HCT116 (cell line): ENCODE measurements around the gene ABCA8.

Source experiments
- ATF3 ChIP-seq: IDR thresholded peaks from 2 replicates; pipeline ENCODE4 v1.6.1; 2012
- CBX3 ChIP-seq: IDR thresholded peaks from 2 replicates; pipeline ENCODE4 v1.6.1; 2012; ENCODE audit warnings: low read depth
- CTCF ChIP-seq, 3 experiments: fragments of 200-600 bp in 1 of 3; sonication (generic) in 1 of 3; IDR thresholded peaks in 2 of 3; conservative IDR thresholded peaks in 1 of 3; 2 replicates each; pipeline ENCODE4 v1.5.1; 2012 to 2017; ENCODE audit warnings: low read depth in 2 of 3, low read length in 2 of 3, antibody characterized with exemption in 1 of 3, borderline replicate concordance in 1 of 3, control low read depth in 1 of 3, mild to moderate bottlenecking in 1 of 3, mixed read lengths in 1 of 3, mixed run types in 1 of 3, moderate library complexity in 1 of 3; ENCODE audit not compliant: insufficient read depth in 1 of 3
- EZH2 ChIP-seq: fragments of 200-600 bp; sonication (generic); IDR thresholded peaks from 2 replicates; pipeline ENCODE4 v1.6.1; 2017; ENCODE audit warnings: antibody characterized with exemption, mixed run types
- EZH2phosphoT487 ChIP-seq: fragments of 200-600 bp; IDR thresholded peaks from 2 replicates; pipeline ENCODE4 v1.6.1; 2018; ENCODE audit warnings: antibody characterized with exemption, borderline replicate concordance
- FOSL1 ChIP-seq: IDR thresholded peaks from 2 replicates; pipeline ENCODE4 v1.6.1; 2012; ENCODE audit warnings: low read depth
- JUND ChIP-seq: IDR thresholded peaks from 2 replicates; pipeline ENCODE4 v1.6.1; 2012
- MAX ChIP-seq: IDR thresholded peaks from 2 replicates; pipeline ENCODE4 v1.6.1; 2012
- POLR2A ChIP-seq: IDR thresholded peaks from 2 replicates; pipeline ENCODE4 v1.7.0; 2011; ENCODE audit warnings: borderline replicate concordance; ENCODE audit not compliant: insufficient read depth, insufficient read length; ENCODE audit errors: extremely low read depth
- POLR2AphosphoS5 ChIP-seq: IDR thresholded peaks from 2 replicates; pipeline ENCODE4 v1.6.1; 2011; ENCODE audit warnings: mild to moderate bottlenecking, low read depth, low read length, moderate library complexity
- REST ChIP-seq: IDR thresholded peaks from 2 replicates; pipeline ENCODE4 v1.6.1; 2012; ENCODE audit warnings: low read depth
- SP1 ChIP-seq: IDR thresholded peaks from 2 replicates; pipeline ENCODE4 v1.6.1; 2012; ENCODE audit warnings: low read depth
- ZFX ChIP-seq: fragments of 450-650 bp; IDR thresholded peaks from 2 replicates; pipeline ENCODE4 v1.6.1; 2017
- TF ChIP-seq, protein P1 (sequence below): IDR thresholded peaks from 2 replicates; pipeline ENCODE4 v1.6.1; 2011; ENCODE audit warnings: mild to moderate bottlenecking, low read length, moderate library complexity; ENCODE audit not compliant: insufficient replicate concordance; ENCODE audit errors: extremely low read depth

DNA sequence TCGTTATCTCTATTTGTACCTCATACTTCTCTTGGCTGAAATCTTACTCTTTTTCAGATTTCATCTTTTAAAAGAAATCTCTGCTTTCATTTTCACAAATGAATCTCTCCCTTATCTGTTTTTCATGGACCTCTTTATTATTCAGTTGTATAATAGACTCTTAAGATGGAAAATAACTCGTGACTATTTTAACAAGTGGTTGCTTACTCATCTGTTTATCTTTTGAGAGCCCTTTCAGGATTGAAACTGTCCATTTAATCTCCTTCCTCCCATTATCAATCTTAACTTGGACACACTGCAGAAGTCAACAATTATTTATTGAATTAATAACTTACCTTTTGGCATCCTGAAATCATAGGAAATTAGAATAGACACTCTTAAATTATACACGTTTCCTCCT is 68.8 kb downstream of the ABCA8 start:
- TF ChIP-seq CTCF (IDR thresholded peaks at IDR 0.05 in 2 of 3, conservative IDR thresholded peaks at IDR 0.05 in 1 of 3; ENCODE audit: borderline replicate concordance in 1 of 3, insufficient read depth in 1 of 3, low read depth in 2 of 3, low read length in 2 of 3), result no peak
- no peak for TF ChIP-seq EZH2
- no peak for TF ChIP-seq POLR2AphosphoS5
- no peak for TF ChIP-seq MAX
- no peak for TF ChIP-seq JUND
- no peak for TF ChIP-seq REST
- no peak for TF ChIP-seq POLR2A
- TF ChIP-seq EZH2phosphoT487, result no peak
- TF ChIP-seq ATF3, result no peak
- TF ChIP-seq CBX3, result no peak
- TF ChIP-seq ZFX, result no peak
- TF ChIP-seq, protein P1, sequence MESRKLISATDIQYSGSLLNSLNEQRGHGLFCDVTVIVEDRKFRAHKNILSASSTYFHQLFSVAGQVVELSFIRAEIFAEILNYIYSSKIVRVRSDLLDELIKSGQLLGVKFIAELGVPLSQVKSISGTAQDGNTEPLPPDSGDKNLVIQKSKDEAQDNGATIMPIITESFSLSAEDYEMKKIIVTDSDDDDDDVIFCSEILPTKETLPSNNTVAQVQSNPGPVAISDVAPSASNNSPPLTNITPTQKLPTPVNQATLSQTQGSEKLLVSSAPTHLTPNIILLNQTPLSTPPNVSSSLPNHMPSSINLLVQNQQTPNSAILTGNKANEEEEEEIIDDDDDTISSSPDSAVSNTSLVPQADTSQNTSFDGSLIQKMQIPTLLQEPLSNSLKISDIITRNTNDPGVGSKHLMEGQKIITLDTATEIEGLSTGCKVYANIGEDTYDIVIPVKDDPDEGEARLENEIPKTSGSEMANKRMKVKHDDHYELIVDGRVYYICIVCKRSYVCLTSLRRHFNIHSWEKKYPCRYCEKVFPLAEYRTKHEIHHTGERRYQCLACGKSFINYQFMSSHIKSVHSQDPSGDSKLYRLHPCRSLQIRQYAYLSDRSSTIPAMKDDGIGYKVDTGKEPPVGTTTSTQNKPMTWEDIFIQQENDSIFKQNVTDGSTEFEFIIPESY, result no peak
- no peak for TF ChIP-seq SP1
- no peak for TF ChIP-seq FOSL1
